GM21717 (cell line): ENCODE measurements around the gene FER1L5.

Source experiments
- ATAC-seq: cut with Tn5 transposase; IDR thresholded peaks from one replicate; pipeline ENCODE4 v1.9.1; 2021; ENCODE audit warnings: mild to moderate bottlenecking, moderate library complexity; ENCODE audit not compliant: unreplicated experiment

The FER1L5 gene

DNA sequence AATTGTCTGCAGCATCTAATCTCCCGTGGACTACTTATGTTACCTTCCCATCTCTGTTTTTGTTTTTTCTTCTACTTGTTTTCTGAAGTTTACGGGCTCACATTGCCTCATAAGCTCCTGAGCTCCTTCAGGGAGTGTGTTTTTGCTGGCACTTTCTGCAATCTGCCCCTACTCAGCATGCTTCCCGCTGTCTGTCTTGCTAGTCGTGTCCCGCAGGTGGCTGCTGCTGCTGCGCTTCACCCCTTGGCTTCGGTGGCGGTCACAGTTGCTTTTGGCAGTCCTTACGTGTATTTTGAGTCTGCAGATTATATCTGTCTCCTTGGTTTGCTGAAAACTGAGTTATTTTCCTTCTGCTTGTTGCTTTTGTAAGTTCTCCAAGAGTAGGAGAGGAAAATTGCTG lies 37.3 kb downstream of the FER1L5 start:
- ATAC-seq, result no peak

DNA sequence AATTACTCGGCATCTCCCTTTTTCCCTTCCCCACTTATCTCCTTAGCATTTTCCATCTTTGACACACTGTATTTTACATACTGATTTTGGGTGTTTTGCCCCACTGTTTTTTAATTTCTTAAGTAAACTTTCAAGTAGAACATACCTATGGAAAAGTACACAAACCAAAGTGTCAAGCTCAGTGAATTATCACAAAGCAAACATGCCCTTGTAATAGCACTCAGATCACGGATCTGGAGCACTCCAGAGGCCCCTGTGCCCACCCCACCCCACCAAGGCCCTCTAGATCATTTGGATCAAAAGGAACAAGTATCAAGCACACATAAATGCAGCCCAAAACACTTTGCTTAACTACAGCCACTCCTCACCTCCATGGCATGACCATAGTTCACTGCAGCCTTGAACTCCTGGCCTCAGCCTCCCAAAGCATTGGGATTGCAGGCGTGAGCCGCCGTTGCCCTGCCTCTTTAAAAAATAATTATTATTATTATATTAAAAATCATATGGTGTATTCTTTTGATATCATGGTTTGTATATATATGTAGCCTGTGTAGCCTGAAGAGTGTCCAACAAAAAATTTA lies 38.1 kb downstream of the FER1L5 start:
- no peak for ATAC-seq

DNA sequence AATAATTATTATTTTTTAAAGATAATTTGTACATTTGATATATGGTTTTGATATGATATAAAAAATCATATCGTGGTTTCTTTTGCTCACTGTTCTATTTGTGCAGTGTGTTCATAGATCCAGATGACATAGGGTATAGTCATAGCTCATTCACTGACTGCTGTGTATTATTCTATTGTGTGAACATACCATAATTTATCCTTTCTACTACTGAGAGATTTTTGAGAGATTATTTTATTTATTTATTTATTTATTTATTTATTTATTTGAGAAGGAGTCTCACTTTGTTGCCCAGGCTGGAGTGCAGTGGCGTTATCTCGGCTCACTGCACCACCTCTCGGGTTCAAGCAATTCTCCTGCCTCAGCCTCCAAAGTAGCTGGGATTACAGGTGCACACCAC lies 39.0 kb downstream of the FER1L5 start:
- ATAC-seq, result no peak

DNA sequence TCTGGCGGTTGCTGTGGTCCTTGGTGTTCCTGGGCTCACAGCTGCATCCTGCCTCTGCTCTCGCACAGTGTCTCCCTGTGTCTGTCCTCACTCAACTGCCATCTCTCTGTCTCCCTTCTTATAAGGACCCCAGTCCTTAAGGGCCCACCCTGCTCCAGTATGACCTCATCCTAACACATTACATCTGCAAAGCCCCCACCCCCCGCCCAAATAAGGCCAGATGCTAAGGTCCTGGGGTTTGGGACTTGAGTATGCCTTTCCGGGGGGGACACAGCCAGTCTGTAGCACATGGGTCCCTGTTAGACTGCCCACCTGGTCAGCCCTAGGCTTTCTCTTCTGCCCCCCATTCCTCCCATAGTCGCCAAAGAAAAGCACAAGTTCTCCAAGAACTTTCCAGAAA lies 40.7 kb downstream of the FER1L5 start:
- no peak for ATAC-seq

DNA sequence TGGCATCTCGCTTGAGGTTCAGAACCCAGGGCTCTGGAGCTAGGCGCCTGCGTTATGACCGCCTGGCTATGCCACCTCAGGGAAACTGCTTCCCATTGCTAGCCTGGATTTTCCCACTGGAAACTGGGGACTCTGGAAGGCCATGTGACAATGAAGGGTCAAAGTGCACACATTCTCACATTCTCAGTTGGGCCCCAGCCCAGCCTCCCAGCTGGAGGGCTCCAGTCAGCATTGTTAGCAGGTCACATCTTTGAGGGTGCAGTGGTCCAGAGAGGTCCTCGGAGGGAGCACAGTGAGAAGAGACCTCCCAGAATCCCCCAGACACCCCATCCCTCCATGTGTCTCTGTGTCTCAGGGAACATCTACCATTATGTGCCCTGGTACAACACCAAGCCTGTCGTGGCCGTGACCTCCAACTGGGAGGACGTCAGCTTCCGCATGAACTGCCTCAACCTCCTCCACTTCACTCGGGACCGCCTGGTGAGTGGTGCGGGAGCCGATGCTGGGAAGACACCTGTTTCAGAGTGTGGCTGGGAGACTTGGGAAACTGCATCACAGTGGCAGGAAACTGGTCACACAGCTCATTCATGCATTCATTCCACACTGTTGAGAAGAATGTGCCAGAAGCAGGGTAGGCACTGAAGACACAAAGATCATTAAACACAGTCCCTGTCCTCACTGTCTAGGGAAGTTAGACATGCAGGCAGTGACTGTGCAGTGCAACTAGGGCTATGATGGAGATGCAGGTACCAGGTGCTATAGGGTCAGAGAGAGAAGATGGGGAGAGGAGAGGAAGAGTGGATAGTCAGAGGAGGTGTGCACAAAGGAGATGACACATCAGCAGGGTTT lies 41.6 kb downstream of the FER1L5 start:
- no peak for ATAC-seq

DNA sequence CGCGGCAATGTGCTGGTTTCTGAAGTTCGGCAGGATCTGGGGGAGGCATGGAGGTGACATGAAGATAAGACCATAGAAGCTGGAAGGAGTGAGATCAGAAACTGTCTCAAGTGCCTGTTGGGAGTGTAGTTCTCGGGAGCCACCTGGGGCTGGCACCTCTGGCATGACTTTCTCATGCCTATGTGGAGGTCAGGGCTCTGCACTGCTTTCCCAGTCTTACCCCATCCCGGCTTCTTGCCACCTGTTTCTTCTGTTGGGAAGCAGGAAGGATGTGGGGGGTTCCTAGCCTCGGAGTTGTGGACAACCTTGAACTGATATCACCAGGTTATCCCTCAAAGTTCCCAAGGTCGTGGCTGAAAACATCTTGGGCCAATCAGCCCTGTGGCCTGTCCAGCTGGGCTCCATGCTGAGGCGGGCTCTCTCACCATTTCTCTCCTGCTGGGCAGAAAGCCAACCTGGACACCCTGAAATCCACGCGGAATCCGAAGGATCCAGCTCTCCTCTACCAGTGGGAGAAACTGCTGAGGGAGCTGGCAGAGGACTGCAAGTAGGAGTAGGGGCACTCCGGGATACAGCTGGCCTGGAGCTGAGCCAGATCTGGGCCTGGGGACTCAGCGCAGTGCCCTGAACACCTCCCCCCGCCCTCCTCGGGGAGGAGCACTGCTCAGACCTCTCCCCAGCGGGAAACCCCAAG lies 42.5 kb downstream of the FER1L5 start:
- ATAC-seq, result no peak

DNA sequence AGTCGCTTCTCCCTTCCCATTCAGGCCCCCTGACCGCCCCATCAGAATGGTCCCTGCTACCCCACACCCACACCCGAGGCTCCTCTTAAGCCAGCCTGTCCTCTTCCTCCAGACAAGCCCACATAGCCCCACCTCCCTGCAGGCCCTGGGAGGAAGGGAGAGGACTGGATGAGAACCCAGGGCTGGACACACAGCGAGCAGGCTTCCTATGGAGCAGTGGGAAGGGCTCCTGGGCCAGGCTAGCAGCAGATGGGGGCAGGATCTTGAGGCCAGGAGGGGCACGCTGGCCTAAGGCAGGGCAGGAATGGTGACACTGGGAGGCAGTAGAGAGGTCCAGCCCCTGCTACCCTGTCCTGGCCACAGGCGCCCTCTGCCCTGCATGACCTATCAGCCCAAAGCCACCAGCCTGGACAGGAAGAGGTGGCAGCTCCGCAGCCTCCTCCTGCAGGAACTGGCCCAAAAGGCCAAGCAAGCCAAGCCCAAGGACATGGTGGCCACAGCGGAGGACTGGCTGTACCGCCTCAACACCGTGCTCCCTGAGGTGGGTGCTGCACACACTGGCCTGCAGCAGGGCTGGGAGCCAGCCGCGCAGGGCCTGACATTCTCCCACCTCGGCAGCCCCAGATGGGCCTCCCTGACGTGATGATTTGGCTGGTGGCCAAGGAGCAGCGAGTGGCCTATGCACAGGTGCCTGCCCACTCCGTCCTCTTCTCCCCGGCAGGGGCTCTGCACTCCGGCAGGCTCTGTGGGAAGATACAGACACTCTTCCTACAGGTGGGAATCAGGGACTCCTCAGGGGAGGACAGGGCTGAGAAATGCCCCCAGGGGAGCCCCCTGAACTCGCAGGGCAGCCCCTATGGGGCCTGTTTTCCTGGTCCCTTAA lies 43.3 kb downstream of the FER1L5 start:
- ATAC-seq, result no peak

DNA sequence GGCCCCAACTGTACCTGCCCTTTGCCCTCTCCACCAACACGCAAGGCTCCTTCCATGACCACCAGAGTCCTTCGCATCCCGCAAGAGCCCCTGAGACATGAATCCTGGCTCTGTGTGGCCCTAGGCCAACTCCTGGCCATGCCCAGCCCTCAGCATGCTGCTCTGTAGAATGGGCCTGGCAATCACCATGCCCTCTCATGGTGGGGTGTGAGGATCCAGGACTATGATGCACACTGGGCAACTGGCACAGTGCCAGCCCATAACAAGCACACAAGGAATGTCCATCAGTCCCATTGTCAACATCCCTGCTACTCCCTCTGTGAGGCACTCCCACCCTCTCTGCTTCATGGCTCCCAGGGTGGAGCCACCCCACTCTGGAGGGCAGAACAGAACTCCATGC lies 44.7 kb downstream of the FER1L5 start:
- no peak for ATAC-seq

DNA sequence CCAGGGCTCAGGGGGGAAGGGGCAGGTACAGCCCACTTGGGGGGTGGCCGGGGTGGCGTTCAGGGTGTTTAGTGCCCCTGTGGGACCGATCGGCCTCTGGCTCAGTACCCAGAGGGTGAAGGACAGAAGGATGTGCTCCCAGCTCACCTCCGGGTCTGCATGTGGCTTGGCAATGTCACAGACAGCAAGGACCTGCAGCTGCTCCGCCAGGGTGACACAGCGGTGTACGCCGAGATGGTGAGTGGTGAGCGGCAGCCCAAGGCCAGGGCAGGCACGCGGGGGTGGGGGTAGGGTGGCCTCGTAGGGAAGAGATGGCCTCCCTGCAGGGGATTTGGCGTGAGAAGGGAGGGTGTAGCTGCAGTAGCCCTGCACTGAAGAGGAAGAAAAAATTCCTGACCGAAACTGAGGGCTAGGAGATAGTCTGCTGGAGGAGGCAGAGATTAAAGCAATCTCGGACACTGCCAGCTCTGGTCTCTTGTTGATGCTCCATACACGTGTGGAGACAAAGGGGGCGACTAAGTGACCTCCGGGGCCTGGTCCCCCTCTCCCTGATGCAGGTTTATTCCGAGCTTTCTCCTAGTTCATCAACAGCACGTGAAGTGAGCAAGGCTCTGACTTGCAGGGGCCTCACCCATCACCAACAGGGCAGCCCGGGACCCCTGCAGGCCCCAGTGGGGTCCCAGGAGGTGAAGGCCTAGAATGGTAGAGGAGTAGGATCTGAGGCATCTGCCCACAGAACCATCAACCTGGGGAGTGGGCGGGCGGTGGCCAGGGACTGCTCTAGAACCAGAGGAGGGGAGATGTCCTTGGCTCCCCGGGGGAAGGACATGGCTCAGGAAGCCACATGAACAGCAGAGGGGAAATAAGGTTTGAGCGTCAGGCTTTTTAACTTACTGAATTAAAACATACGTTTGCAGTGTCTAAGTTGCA lies 45.4 kb downstream of the FER1L5 start:
- no peak for ATAC-seq

DNA sequence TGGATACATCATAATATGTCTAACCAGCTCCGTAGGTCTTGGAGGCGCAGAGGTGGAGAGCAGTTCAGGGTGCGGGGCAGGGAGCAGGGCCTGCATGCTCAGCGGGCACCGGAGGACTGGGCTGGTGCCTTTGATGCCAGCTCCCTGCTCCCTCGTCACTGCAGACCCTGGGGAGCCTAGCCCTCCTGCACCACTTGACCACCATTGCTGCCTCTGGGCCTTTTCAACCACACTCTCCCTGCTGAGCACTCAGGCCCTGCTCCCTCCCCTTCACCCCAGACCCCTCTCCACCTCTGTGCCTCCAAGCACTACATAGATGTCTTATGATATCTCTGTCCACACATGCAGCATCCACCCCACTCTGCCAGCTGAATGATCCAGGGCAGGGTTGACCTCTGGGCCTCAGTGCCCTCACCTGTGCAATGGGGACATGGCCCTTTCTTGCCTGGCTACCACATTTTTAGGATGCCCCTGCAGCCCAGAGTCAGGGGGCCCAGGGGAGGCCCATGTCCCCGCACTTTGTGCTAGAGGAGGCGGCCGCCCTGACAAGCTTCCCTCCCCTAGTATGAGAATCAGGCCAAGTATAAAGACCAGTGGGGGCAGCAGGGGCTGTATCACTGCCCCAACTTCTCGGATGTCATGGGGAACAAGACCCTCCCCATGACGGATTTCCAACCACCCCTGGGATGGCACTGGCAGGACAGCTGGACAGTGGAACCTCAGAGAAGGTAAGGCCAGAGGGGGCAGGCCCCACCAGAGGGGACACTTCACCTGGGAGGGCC lies 46.3 kb downstream of the FER1L5 start:
- no peak for ATAC-seq

DNA sequence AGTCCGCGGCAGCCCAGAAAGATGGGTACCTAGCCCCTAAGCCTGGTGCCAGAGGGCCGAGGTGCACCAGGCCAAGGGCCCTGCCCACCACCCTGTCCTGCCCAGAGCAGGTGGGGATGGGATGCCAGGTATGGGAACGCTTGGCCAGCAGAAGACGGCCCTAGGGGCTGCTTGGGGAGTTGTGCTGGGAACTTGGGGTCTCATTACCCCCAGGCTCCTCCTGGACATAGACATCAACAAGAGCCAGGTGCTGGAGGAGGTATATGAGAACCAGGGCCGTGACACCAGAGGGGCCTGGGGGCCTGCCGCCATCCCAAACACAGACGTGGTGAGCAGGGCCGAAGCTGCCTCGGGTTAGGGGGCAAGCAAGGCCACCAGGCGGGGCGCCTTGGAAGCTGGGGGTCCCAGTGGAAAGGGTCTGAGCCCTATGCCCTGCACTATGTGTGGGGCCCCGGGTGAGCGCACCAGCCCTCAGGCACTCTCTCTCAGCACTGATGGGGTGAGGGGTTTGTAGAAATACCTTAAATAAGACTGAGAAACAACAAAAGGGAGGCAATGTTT lies 46.9 kb downstream of the FER1L5 start:
- no peak for ATAC-seq

DNA sequence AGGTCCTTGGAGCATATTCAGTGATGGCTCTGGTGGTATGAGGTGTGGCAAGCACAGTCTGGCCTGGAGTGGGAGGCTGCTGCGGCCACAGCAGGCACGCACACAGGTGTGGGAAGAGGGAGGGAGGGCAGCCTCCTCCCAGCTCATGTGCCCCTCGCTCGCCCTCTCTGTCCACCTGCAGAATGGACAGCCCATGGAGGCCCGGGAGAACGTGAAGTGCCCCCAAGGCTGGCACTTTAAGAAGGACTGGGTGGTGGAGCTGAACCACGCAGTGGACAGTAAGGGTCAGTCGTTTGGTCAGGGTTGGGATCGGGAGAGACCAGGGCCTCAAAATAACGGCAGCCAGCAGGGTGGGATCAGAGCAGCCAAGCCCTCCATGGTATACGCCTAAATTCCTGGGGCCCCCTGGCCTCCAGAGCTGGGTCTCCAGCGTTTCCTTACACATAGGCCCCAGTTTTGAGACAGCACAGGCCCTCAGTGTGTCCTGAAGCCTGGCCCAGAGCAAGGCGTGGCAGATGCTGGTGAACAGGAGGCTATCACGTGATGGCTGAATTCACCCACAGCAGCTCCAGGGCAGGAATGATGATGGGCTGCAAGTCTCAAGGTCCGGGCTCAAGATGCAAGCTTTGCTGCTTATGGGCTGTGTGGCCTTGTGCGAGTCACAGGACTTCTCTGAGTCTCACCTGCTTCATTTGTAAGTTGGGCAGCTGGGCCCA lies 47.9 kb downstream of the FER1L5 start:
- no peak for ATAC-seq

DNA sequence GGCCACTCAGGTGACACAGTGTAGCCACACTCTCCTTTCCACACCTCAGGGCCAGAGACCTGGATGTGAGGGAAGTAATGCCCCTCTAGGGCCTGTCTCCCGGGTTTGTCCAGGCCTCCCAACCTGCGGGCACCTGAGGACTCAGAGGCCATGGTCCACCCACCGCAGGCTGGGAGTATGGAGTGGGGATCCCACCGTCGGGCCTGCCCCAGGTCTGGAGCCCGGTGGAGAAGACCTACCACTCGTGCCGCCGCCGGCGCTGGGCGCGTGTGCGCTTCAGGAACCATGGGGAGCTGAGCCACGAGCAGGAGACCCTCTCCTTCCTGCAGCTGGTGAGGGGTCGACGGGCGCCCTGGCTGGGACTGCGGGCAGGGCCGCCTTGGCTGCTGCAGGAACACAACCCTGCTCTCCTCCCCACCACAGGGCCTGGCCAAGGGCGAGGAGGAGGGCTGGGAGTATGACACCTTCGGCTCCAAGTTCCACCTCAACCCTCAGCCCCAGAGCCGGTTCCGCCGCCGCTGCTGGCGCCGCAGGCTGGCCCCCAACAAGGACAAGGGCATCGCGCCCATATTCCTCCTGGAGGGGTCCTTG lies 48.6 kb downstream of the FER1L5 start:
- no peak for ATAC-seq

DNA sequence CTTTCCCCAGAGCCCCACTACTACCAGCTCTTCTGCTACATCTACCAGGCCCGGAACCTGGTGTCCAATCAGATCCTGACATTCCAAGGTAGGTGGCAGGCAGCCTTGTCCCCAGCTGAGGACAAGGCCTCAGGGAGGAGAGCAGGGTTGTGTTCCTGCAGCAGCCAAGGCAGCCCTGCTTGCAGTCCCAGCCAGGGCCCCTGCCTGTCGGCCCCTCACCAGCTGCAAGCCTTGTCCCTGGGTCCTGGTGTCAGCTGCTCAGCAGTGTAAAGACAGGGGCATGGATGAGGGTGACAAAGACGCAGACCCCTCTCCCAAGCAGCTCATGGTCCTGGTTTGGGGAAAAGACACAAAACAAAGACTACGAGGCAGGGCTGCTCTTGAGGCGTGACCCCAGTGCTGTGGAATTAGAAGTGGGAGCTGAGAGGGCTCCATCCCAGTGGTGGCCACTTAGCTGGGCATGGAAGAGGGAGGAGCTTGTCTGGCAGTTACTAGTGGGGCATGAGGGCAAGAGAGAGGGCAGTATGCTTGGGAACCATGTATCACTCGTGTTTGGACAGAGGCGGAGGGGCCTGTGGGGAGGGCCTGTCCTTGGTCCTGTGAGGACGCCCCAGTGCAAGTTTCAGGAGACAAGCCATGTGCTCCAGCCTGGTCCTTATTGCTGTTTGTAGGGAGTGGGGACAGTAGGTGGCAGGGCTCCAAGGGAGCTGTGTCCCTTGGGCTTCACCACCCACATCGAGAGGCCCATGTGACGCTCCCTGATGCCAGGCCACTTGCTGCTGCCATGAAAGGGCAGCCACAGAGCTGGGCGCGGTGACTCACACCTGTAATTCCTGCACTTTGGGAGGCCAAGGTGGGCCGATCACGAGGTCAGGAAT lies 49.8 kb downstream of the FER1L5 start:
- ATAC-seq, result no peak

DNA sequence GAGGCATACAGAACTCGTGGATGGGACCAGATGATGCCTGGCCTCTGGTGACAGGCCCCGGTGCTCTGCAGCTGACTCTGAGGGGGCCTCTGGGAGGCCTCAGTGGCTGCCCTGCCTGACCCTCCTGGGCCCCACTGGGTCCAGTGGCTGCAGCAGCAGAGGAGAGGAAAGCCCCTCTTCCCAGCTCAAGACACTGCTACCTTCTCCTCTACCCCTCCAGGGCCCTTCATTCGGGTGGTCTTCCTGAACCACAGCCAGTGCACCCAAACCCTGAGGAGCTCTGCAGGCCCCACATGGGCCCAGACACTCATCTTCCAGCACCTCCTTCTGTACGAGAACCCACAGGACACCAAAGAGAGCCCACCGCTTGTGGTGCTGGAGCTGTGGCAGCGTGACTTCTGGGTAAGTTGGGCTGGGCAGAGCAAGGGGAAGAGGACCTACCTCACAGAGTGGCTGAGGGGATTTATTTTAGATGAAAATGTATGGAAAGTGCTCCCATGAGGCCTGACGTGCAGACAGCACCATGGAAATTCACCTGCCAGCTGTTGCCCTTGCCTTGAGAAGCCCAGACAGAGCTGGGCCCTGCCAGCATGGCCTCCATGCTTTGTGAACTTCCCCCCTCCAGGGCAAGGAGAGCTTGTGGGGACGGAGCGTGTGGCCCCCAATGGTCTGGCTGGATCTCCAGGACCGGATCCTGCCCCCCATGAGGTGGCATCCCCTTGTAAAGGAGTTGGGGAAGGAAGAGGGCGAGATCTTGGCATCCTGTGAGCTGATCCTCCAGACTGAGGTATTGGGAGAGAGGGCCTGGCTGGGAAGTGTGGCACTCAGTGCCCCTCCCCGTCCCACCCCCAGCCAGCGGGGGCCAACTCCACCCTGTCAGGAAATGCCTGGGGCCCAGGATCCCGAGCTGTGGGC lies 51.0 kb downstream of the FER1L5 start:
- no peak for ATAC-seq

DNA sequence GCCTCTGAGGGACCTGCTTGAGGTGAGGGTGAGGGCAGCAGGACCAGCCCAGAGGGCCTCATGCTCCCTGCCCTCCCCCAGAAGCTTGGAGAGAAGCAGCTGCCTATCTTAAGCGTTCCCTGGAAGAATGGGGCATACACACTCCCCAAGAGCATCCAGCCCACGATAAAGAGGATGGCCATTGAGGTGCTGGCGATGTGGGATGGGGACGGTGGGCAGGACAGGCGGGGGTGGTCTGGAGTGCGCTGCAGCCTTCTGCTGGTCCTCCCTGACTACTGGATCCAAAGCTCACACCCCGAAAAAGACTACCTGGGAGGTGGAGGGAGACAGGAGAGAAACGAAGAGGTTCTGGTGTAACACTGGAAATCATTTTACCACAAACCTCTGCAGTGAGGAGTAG lies 51.7 kb downstream of the FER1L5 start:
- no peak for ATAC-seq
